GM12874 (cell line): Measurements from ENCODE around the gene MAGI2.
A peak's percentile ranks its signal among the peaks of the same experiment; 100 is the strongest.

ENCODE experiments used
- CTCF ChIP-seq: IDR thresholded peaks from 2 replicates; pipeline ENCODE4 v1.5.1; 2011; ENCODE audit warnings: low read depth, mild to moderate bottlenecking, control low read depth, low read length, moderate library complexity; ENCODE audit not compliant: insufficient read depth

MAGI2 gene

GRCh38 chr7:79284211-79284610 lies 169.3 kb downstream of the MAGI2 start:
- no peak for TF ChIP-seq CTCF

GRCh38 chr7:79282882-79283602 lies 170.4 kb downstream of the MAGI2 start:
- no peak for TF ChIP-seq CTCF

GRCh38 chr7:79282070-79282694 lies 171.3 kb downstream of the MAGI2 start:
- no peak for TF ChIP-seq CTCF

GRCh38 chr7:79281426-79281825 lies 172.0 kb downstream of the MAGI2 start:
- TF ChIP-seq CTCF: no peak

GRCh38 chr7:79272938-79273337 lies 180.5 kb downstream of the MAGI2 start:
- no peak for TF ChIP-seq CTCF

- 0 out of 2 replicates have a peak, but pooled peaks have one; percentile 9 for TF ChIP-seq CTCF
Observed at GRCh38 chr7:79272066-79272669, 181.3 kb downstream of the MAGI2 start.

GRCh38 chr7:79268730-79269129 lies 184.7 kb downstream of the MAGI2 start:
- TF ChIP-seq CTCF: no peak
